Activated CD8-positive, alpha-beta memory T cell treated with anti-CD3 and anti-CD28 coated beads for 24 hours (primary cell): Measurements from ENCODE around the gene TAF11L2.
"Not testable (repeated sequence)": the region's sequence is repeated elsewhere in the genome, so short reads cannot be mapped to it uniquely, and the experiment has no call there.

Experiments
- DNase-seq: peaks from one replicate; pipeline ENCODE4 v3.0.0-alpha.2; 2020

TAF11L2 gene

GRCh38 chr5:17528369-17528768 is 30.3 kb downstream of the TAF11L2 start, which contains the start of gene TAF11L6:
TSS of gene TAF11L6 (plus strand) at chr5:17528669.
- not testable (repeated sequence) for DNase-seq
